GM12878 (cell line): Measurements from ENCODE around the gene TAS2R30. TPM values are rescaled to one million over a fixed set of nuclear protein-coding genes. Genes with fewer than 3 reads are reported as not detected.

Experiments used
- ATAC-seq: fragments of 200-7000 bp; cut with Tn5 transposase; 3 replicates; pipeline ENCODE4 v1.9.1; 2020; ENCODE audit warnings: mild to moderate bottlenecking, moderate library complexity
- BruUV-seq: library from RNA; stranded (reverse); fragments of 400-500 nt; replicated peaks from 2 replicates; lab custom pipeline; 2021; lab: Mats Ljungman, UMichigan
- CTCF ChIA-PET: fragments of 300-600 bp; sonication (Branson Sonifier 250); formaldehyde crosslinking; extraction: SDS; loops from one replicate; lab custom pipeline; 2021; ENCODE audit warnings: inconsistent platforms; lab: Yijun Ruan, JAX
- POLR2A ChIA-PET: fragments of 350-600 bp; formaldehyde crosslinking; extraction: SDS; loops from one replicate; lab custom pipeline; 2021; ENCODE audit warnings: inconsistent platforms; lab: Charles Lee
- RAD21 ChIA-PET: fragments of 300-600 bp; sonication (Branson Sonifier 250); formaldehyde crosslinking; loops from one replicate; lab custom pipeline; 2023; ENCODE audit warnings: antibody characterized with exemption; ENCODE audit not compliant: unreplicated experiment; lab: Charles Lee
- SMC1A ChIA-PET: fragments of 300-600 bp; sonication (Branson Sonifier 250); formaldehyde crosslinking; loops from one replicate; lab custom pipeline; 2023; ENCODE audit not compliant: unreplicated experiment, uncharacterized antibody; lab: Charles Lee
- DNase-seq: peaks from one replicate; pipeline ENCODE4 v3.0.0-alpha.2; 2011; ENCODE audit warnings: low read depth, low spot score
- FAIRE-seq: peaks from 3 replicates; lab custom pipeline; 2011; peaks lifted over from hg19 to GRCh38; lab: Jason Lieb, UNC
- H2AFZ ChIP-seq: 2 replicates; pipeline ENCODE4 v1.6.0; 2011; ENCODE audit warnings: low read depth, low read length, control low read depth; ENCODE audit not compliant: control insufficient read depth
- H3K27ac ChIP-seq: 2 replicates; pipeline ENCODE4 v1.5.1; 2011; ENCODE audit warnings: control low read depth; ENCODE audit not compliant: control insufficient read depth, insufficient read depth
- H3K27me3 ChIP-seq, 2 experiments: replicated peaks in 1 of 2; 2 replicates each; pipeline versions ENCODE4 v1.6.0 to v1.6.1; 2011; ENCODE audit warnings: low read length in 1 of 2; ENCODE audit not compliant: control insufficient read depth in 2 of 2, insufficient read depth in 2 of 2
- H3K36me3 ChIP-seq, 2 experiments: 2 replicates each; pipeline ENCODE4 v1.5.1; 2011; ENCODE audit warnings: low read length in 1 of 2; ENCODE audit not compliant: control insufficient read depth in 2 of 2, insufficient read depth in 2 of 2
- H3K4me1 ChIP-seq: 2 replicates; pipeline ENCODE4 v1.6.1; 2011; ENCODE audit warnings: mild to moderate bottlenecking, low read length, moderate library complexity, mixed read lengths; ENCODE audit not compliant: control insufficient read depth, insufficient read depth
- H3K4me2 ChIP-seq: 2 replicates; pipeline ENCODE4 v1.6.0; 2011; ENCODE audit warnings: control low read depth; ENCODE audit not compliant: control insufficient read depth, insufficient read depth
- H3K4me3 ChIP-seq: fragments of 200-600 bp; sonication (generic); 2 replicates; pipeline ENCODE4 v1.5.1; 2016
- H3K79me2 ChIP-seq: 2 replicates; pipeline ENCODE4 v1.6.0; 2011; ENCODE audit warnings: low read length; ENCODE audit not compliant: control insufficient read depth, insufficient read depth
- H3K9ac ChIP-seq: 2 replicates; pipeline ENCODE4 v1.8.0; 2011; ENCODE audit warnings: low read length, control low read depth, mixed read lengths; ENCODE audit not compliant: control insufficient read depth, insufficient read depth
- H3K9me3 ChIP-seq: replicated peaks from 3 replicates; pipeline ENCODE4 v1.5.1; 2011; ENCODE audit warnings: mild to moderate bottlenecking, low read length; ENCODE audit not compliant: control insufficient read depth, insufficient read depth
- H4K20me1 ChIP-seq: 2 replicates; pipeline ENCODE4 v1.6.0; 2011; ENCODE audit not compliant: control insufficient read depth, insufficient read depth
- BACH1 ChIP-seq: fragments of 450-650 bp; IDR thresholded peaks from 2 replicates; pipeline ENCODE4 v1.6.1; 2017; ENCODE audit warnings: mild to moderate bottlenecking, borderline replicate concordance
- BCL11A ChIP-seq: IDR thresholded peaks from 2 replicates; pipeline ENCODE4 v1.6.1; 2011; ENCODE audit warnings: low read depth, low read length
- BCL3 ChIP-seq: IDR thresholded peaks from 2 replicates; pipeline ENCODE4 v1.6.1; 2011; ENCODE audit warnings: borderline replicate concordance, low read depth, mild to moderate bottlenecking, moderate library complexity, low read length; ENCODE audit not compliant: insufficient read depth, poor library complexity, severe bottlenecking
- E2F4 ChIP-seq: IDR thresholded peaks from 2 replicates; pipeline ENCODE4 v1.6.1; 2012; ENCODE audit warnings: low read depth, low read length, improper control_type of control experiment
- FOS ChIP-seq: IDR thresholded peaks from 3 replicates; pipeline ENCODE4 v1.6.1; 2011; ENCODE audit warnings: borderline replicate concordance; ENCODE audit not compliant: insufficient read length; ENCODE audit errors: extremely low read depth
- RAD21 ChIP-seq: IDR thresholded peaks from 2 replicates; pipeline ENCODE4 v1.6.1; 2011; ENCODE audit warnings: mild to moderate bottlenecking, low read depth, low read length, moderate library complexity; ENCODE audit not compliant: insufficient read depth
- RELB ChIP-seq: fragments of 450-650 bp; IDR thresholded peaks from 2 replicates; pipeline ENCODE4 v1.6.1; 2017; ENCODE audit warnings: low read depth, mild to moderate bottlenecking, moderate library complexity
- SPI1 ChIP-seq: IDR thresholded peaks from 2 replicates; pipeline ENCODE4 v1.6.1; 2011; ENCODE audit warnings: low read depth, mild to moderate bottlenecking, low read length, moderate library complexity, borderline replicate concordance; ENCODE audit not compliant: insufficient read depth
- STAT3 ChIP-seq: IDR thresholded peaks from 2 replicates; pipeline ENCODE4 v1.6.1; 2011; ENCODE audit warnings: low read depth, low read length, improper control_type of control experiment
- ZBTB11 ChIP-seq: fragments of 450-650 bp; formaldehyde crosslinking; IDR thresholded peaks from 2 replicates; pipeline ENCODE4 v1.5.0; 2022; ENCODE audit warnings: mild to moderate bottlenecking, missing genetic modification characterization
- WGBS: methylation state at CpG from one replicate; pipeline ENCODE4 v1.1.6; 2016; ENCODE audit warnings: low lambda C conversion rate; ENCODE audit not compliant: insufficient replicate concordance, insufficient coverage; ENCODE audit errors: missing lambda C conversion rate; 5-methylcytosine and 5-hydroxymethylcytosine counted together
- in situ Hi-C: fragments of 300-500 bp; cut with MboI; formaldehyde crosslinking; loops from 9 replicates; pipeline ENCODE4 v1.14.3; 2018; ENCODE audit warnings: mixed read lengths
- intact Hi-C: fragments of 100-400 bp; cut with micrococcal nuclease; formaldehyde crosslinking; loops from one replicate; pipeline ENCODE4 v1.14.2; 2022; ENCODE audit not compliant: unreplicated experiment
- polyA plus RNA-seq, 11 experiments: library from polyadenylated mRNA; depleted of rRNA in 4 of 11; unstranded in 6 of 11; stranded (reverse) in 5 of 11; fragments of >200 nt; fragmentation: Nextera tagmentation in 4 of 11; fragmentation: Illumina TruSeq in 1 of 11; extraction: Ambion mirVana in 4 of 11; extraction: Trizol in 1 of 11; gene quantifications; 1 replicate in 1 of 11; 2 replicates in 10 of 11; pipeline versions ENCODE4 v1.2.1 to v1.2.3, GENCODE V29; 2011 to 2016; ENCODE audit warnings: inconsistent platforms in 2 of 11, missing spikeins in 2 of 11, low read depth in 1 of 11
- total RNA-seq, 4 experiments: library from RNA; depleted of rRNA in 3 of 4; stranded (reverse); fragments of >200 nt in 3 of 4; fragmentation: Illumina TruSeq in 1 of 4; extraction: Trizol in 1 of 4; gene quantifications; 2 replicates each; pipeline versions ENCODE4 v1.2.1 to v1.2.3, GENCODE V29; 2013 to 2021

Gene TAS2R30
- total and polyA plus RNA-seq, 10 of the 15 experiments (the other 5 are each of a cell fraction or from before 2014, with no cell fraction given), result 0.09 to 5.9 (median 0.54) TPM; not detected in 3

- TF ChIP-seq ZBTB11 (CRISPR knock-in tag) (no peak), BCL11A (no peak), RAD21 (no peak)
Measured at GRCh38 chr12:11152725-11153124, 18.3 kb upstream of the TAS2R30 start (continued).

GRCh38 chr12:11150832-11151231, 16.4 kb upstream of the TAS2R30 start:
- H4K20me1 ChIP-seq, result no peaks in the 10 kb centered on the region
- H3K79me2 ChIP-seq, result peaks cover 5% of the 10 kb centered on the region
- no peak overlapping the region for H2AFZ ChIP-seq
- ChIA-PET RAD21 (no interaction called here), POLR2A (no interaction called here), SMC1A (no interaction called here), CTCF (interaction anchor here (0.6 kb wide), 1 partner anchor 398 kb away, joined by 3 read pairs; no protein-coding TSS in a partner anchor)
- ATAC-seq (peak; percentile 83), FAIRE-seq (no peak), DNase-seq (no peak)
- peaks cover 6% of the 10 kb centered on the region for H3K9me3 ChIP-seq
- BruUV-seq, result no TSS peak
- intact Hi-C loops, result no loop called here
- in situ Hi-C loops, result no loop called here
- H3K36me3 ChIP-seq, result peaks cover 0 to 2% of the 10 kb centered on the region in 2 experiments; a peak in 2 of 4 replicates
- no peak for TF ChIP-seq E2F4
- no peak for TF ChIP-seq STAT3
- no peak for TF ChIP-seq BACH1
- no peak for TF ChIP-seq SPI1
- no peak for TF ChIP-seq RELB
- TF ChIP-seq BCL3, result no peak
- TF ChIP-seq FOS, result no peak
- no peak overlapping the region for H3K4me3 ChIP-seq
- WGBS, result 0% methylated on average over 1 of the region's 1 CpG
- H3K27me3 ChIP-seq, result no peaks in the 10 kb centered on the region
- H3K4me1 ChIP-seq, result no peaks in the 10 kb centered on the region
- no peak overlapping the region for H3K27ac ChIP-seq
- no peak overlapping the region for H3K9ac ChIP-seq
- H3K4me2 ChIP-seq, result no peak overlapping the region
